Uterus (tissue), 4 donors: ENCODE measurements around the gene GRIA1. TPM values are rescaled to one million over a fixed set of nuclear protein-coding genes. Genes with fewer than 3 reads are reported as not detected.

ENCODE experiments used
- DNase-seq, 2 donors: peaks; one replicate each; pipeline ENCODE4 v3.0.0-alpha.2; 2019 to 2020
- H3K27ac ChIP-seq, 2 donors: fragments of 200-600 bp; sonication (generic); 1 replicate in 1 of 2; 2 replicates in 1 of 2; pipeline ENCODE4 v1.5.1; 2016 to 2018
- H3K27me3 ChIP-seq, 2 donors: fragments of 200-600 bp; sonication (generic); one replicate each; pipeline ENCODE4 v1.5.1; 2018 to 2019; ENCODE audit warnings: control low read depth in 1 of 2
- H3K36me3 ChIP-seq, 2 donors: fragments of 200-600 bp; sonication (generic); one replicate each; pipeline ENCODE4 v1.5.1; 2019; ENCODE audit warnings: control low read depth in 1 of 2
- H3K4me1 ChIP-seq, 2 donors: fragments of 200-600 bp; sonication (generic); one replicate each; pipeline ENCODE4 v1.5.1; 2018 to 2019; ENCODE audit warnings: control low read depth in 1 of 2
- H3K4me3 ChIP-seq, 2 donors: fragments of 200-600 bp; sonication (generic); 1 replicate in 1 of 2; 2 replicates in 1 of 2; pipeline ENCODE4 v1.5.1; 2018 to 2019; ENCODE audit warnings: mild to moderate bottlenecking in 1 of 2
- H3K9me3 ChIP-seq, 2 donors: fragments of 200-600 bp; sonication (generic); one replicate each; pipeline ENCODE4 v1.5.1; 2019; ENCODE audit warnings: control low read depth in 1 of 2
- POLR2A ChIP-seq, 2 donors: fragments of 450-650 bp; IDR thresholded peaks; one replicate each; pipeline ENCODE4 v1.6.1; 2016; ENCODE audit warnings: antibody characterized with exemption in 2 of 2, mild to moderate bottlenecking in 1 of 2, moderate library complexity in 1 of 2
- intact Hi-C: fragments of 100-400 bp; cut with DNase I; formaldehyde crosslinking; loops from one replicate; pipeline ENCODE4 v1.15.1; 2023; ENCODE audit warnings: low total_unique reads
- total RNA-seq, 4 donors: library from RNA; depleted of rRNA in 3 of 4; stranded (reverse); fragments of >200 nt in 3 of 4; gene quantifications; one replicate each; pipeline versions ENCODE4 v1.1.0 to v1.2.4, GENCODE V29; 2014 to 2023
- TF ChIP-seq, protein P1 (sequence below), 4 experiments: fragments of 200-600 bp in 2 of 4; fragments of 450-650 bp in 2 of 4; sonication (generic) in 2 of 4; IDR thresholded peaks; one replicate each; pipeline ENCODE4 v1.5.1; 2016 to 2019; ENCODE audit warnings: antibody characterized with exemption in 4 of 4, mild to moderate bottlenecking in 2 of 4, moderate library complexity in 1 of 4
- donor health status: DM: yes; HTN: yes; CAD: no.

GRIA1 gene
- total RNA-seq, 4 donors from 2014 or later: 0.37 to 24.1 (median 1.5) TPM; not detected in 1

- intact Hi-C loops: no loop called here
Observed at GRCh38 chr5:153744751-153745150, 254.3 kb downstream of the GRIA1 start.

DNA sequence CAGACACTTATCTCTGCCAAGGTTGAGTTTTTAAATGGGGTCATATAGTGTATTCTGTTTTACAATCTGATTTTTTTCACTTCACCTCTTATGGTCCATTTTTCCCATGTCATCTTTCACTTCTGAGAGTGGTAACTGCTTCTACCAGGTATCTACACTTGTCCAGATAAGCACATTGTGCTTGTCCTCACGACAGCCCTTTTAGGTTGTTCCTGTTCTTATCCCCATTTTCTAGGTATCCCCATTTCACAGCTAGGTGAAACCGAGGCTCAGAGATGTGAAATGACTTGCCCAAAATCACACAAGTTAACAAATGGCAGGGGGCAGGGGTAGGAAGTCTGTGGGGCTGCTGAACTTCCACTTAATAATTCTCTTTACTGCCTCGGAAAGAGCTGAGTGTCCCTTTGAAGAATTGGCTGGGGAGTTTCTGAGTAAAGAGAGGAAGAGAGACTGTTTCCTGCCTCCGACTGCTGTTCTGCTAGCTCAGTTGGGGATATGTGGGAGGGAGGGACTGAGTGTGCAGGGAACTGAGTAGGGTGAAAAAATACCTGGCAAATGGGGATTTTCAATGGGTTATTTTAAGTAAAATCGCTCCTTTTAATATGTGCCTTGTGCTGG, 255.4 kb downstream of the GRIA1 start:
- no peaks in the 10 kb centered on the region for H3K9me3 ChIP-seq
- no peaks in the 10 kb centered on the region for H3K4me1 ChIP-seq
- DNase-seq: no peak
- H3K36me3 ChIP-seq: no peaks in the 10 kb centered on the region
- no peaks in the 10 kb centered on the region for H3K27me3 ChIP-seq
- no peak overlapping the region for H3K4me3 ChIP-seq
- intact Hi-C loops: no loop called here
- no peak overlapping the region for H3K27ac ChIP-seq
- TF ChIP-seq POLR2A (IDR thresholded peaks at IDR 0.05): no peak
- TF ChIP-seq, protein P1, sequence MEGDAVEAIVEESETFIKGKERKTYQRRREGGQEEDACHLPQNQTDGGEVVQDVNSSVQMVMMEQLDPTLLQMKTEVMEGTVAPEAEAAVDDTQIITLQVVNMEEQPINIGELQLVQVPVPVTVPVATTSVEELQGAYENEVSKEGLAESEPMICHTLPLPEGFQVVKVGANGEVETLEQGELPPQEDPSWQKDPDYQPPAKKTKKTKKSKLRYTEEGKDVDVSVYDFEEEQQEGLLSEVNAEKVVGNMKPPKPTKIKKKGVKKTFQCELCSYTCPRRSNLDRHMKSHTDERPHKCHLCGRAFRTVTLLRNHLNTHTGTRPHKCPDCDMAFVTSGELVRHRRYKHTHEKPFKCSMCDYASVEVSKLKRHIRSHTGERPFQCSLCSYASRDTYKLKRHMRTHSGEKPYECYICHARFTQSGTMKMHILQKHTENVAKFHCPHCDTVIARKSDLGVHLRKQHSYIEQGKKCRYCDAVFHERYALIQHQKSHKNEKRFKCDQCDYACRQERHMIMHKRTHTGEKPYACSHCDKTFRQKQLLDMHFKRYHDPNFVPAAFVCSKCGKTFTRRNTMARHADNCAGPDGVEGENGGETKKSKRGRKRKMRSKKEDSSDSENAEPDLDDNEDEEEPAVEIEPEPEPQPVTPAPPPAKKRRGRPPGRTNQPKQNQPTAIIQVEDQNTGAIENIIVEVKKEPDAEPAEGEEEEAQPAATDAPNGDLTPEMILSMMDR (IDR thresholded peaks at IDR 0.05): no peak

More at GRCh38 chr5:153744751-153745150, 254.3 kb downstream of the GRIA1 start:
- DNase-seq: no peak
- H3K27ac ChIP-seq: no peak overlapping the region
- H3K9me3 ChIP-seq: no peaks in the 10 kb centered on the region
- TF ChIP-seq, protein P1 (IDR thresholded peaks at IDR 0.05): no peak
- TF ChIP-seq POLR2A (IDR thresholded peaks at IDR 0.05): no peak
- H3K27me3 ChIP-seq: no peaks in the 10 kb centered on the region
- H3K4me1 ChIP-seq: no peaks in the 10 kb centered on the region
- no peaks in the 10 kb centered on the region for H3K36me3 ChIP-seq
- no peak overlapping the region for H3K4me3 ChIP-seq

DNA sequence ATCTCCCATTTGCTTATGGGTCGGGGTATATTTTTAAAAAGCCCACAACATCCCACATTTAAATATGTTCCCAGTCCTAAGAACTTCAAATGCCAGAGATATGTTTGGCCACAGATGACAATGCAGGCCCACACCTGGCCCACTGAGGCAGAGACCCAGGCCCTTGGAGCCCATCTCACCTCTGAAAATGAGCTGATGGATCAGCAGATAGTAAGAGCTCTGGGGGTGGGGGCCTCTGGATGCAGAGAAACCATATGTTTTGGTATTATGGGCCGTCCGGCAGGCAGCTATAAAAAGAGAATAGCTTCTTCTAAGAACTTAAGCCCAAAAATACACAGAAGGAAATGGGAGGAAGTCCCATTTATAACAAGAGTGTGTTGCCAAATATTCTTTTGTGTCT, 256.0 kb downstream of the GRIA1 start:
- no peaks in the 10 kb centered on the region for H3K27me3 ChIP-seq
- DNase-seq: no peak
- intact Hi-C loops: no loop called here

GRCh38 chr5:153748823-153749222, 258.4 kb downstream of the GRIA1 start:
- H3K4me3 ChIP-seq: no peak overlapping the region
- intact Hi-C loops: no loop called here
- H3K36me3 ChIP-seq: no peaks in the 10 kb centered on the region
- TF ChIP-seq POLR2A (IDR thresholded peaks at IDR 0.05): no peak
- TF ChIP-seq, protein P1 (IDR thresholded peaks at IDR 0.05): no peak
- no peaks in the 10 kb centered on the region for H3K9me3 ChIP-seq
- H3K4me1 ChIP-seq: no peaks in the 10 kb centered on the region
- no peak for DNase-seq
- H3K27ac ChIP-seq: no peak overlapping the region
- H3K27me3 ChIP-seq: no peaks in the 10 kb centered on the region

More for the DNA sequence above, 256.0 kb downstream of the GRIA1 start:
- Histone ChIP-seq H3K4me1 (no peaks in the 10 kb centered on the region), H3K4me3 (no peak overlapping the region), H3K36me3 (no peaks in the 10 kb centered on the region), H3K27ac (no peak overlapping the region), H3K9me3 (no peaks in the 10 kb centered on the region)
- TF ChIP-seq, protein P1 (IDR thresholded peaks at IDR 0.05): no peak
- TF ChIP-seq POLR2A (IDR thresholded peaks at IDR 0.05): no peak

DNA sequence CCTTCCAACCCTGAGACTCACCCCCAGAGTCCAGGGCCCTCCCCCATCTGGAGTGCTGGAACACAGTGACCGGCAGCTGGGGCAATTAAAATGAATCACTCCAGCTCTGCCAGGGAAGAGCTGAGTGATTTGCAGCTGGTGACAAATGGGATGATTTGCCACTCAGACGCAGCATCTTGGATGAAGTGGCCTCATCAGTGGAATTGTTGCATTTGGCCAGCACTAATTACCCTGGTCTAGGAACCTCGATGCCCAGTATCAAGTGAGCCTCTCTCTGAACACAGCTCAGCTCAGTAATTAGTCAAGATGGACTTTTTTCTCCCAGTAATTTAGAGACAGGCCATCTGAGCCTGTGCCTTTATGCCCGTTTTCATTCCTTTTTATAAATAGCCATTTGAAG, 259.5 kb downstream of the GRIA1 start:
- intact Hi-C loops: no loop called here
- no peaks in the 10 kb centered on the region for H3K36me3 ChIP-seq
- no peaks in the 10 kb centered on the region for H3K4me1 ChIP-seq
- H3K27ac ChIP-seq: no peak overlapping the region
- H3K27me3 ChIP-seq: no peaks in the 10 kb centered on the region
- H3K4me3 ChIP-seq: no peak overlapping the region
- no peaks in the 10 kb centered on the region for H3K9me3 ChIP-seq
- no peak for TF ChIP-seq POLR2A (IDR thresholded peaks at IDR 0.05)
- TF ChIP-seq, protein P1 (IDR thresholded peaks at IDR 0.05): no peak
- DNase-seq: no peak
